ENCODE data around the gene SMG9.

GRCh38 chr19:43747557-43748204 is 7.1 kb downstream of the SMG9 start:
- TF ChIP-seq NFIC (IDR thresholded peaks at IDR 0.05) (no peak), REST (IDR thresholded peaks at IDR 0.05; ENCODE audit: low read depth) (no peak), TAF1 (IDR thresholded peaks at IDR 0.05; ENCODE audit: low read depth) (no peak), YY1 (IDR thresholded peaks at IDR 0.05; ENCODE audit: low read depth) (no peak), MAX (IDR thresholded peaks at IDR 0.05) (no peak)
